Neural cell (in vitro differentiated cells): ENCODE measurements around the gene TXNRD1. TPM values are rescaled to one million over a fixed set of nuclear protein-coding genes. Genes with fewer than 3 reads are reported as not detected.

Source experiments
- H2AFZ ChIP-seq: fragments of 200-600, 300-800 bp; sonication (generic), shearing (Covaris generic); 2 replicates; pipeline ENCODE4 v1.6.0; 2014; ENCODE audit warnings: low read depth, mild to moderate bottlenecking, antibody characterized with exemption, low read length, moderate library complexity
- H3F3A ChIP-seq: fragments of 200-600 bp; shearing (Covaris generic); 2 replicates; pipeline ENCODE4 v1.6.1; 2016; ENCODE audit warnings: mild to moderate bottlenecking, moderate library complexity, mixed read lengths, antibody characterized with exemption, low read length; ENCODE audit not compliant: insufficient read depth, poor library complexity, severe bottlenecking
- H3K27ac ChIP-seq: fragments of 200-600, 300-800 bp; sonication (generic), shearing (Covaris generic); 2 replicates; pipeline ENCODE4 v1.5.1; 2014; ENCODE audit warnings: mild to moderate bottlenecking, low read length, moderate library complexity
- H3K27me3 ChIP-seq: fragments of 300-800, 200-600 bp; sonication (generic), shearing (Covaris generic); 2 replicates; pipeline ENCODE4 v1.6.0; 2014; ENCODE audit warnings: mild to moderate bottlenecking, low read depth, low read length, moderate library complexity; ENCODE audit not compliant: insufficient read depth
- H3K36me3 ChIP-seq: fragments of 300-800, 200-600 bp; sonication (generic), shearing (Covaris generic); 2 replicates; pipeline ENCODE4 v1.5.1; 2014; ENCODE audit warnings: mild to moderate bottlenecking, antibody characterized with exemption, low read length, moderate library complexity; ENCODE audit not compliant: insufficient read depth
- H3K4me2 ChIP-seq: fragments of 300-800, 200-600 bp; sonication (generic), shearing (Covaris generic); 2 replicates; pipeline ENCODE4 v1.6.0; 2014; ENCODE audit warnings: mild to moderate bottlenecking, low read length
- H3K4me3 ChIP-seq: fragments of 300-800, 200-600 bp; sonication (generic), shearing (Covaris generic); 2 replicates; pipeline ENCODE4 v1.5.1; 2014; ENCODE audit warnings: mild to moderate bottlenecking, low read length, moderate library complexity
- H3K79me2 ChIP-seq: fragments of 200-600 bp; shearing (Covaris generic); replicated peaks from 2 replicates; pipeline ENCODE4 v1.6.0; 2014; ENCODE audit warnings: mild to moderate bottlenecking, low read length, moderate library complexity; ENCODE audit not compliant: insufficient read depth
- H3K9ac ChIP-seq: fragments of 300-800, 200-600 bp; sonication (generic), shearing (Covaris generic); 2 replicates; pipeline ENCODE4 v1.6.1; 2016; ENCODE audit warnings: mild to moderate bottlenecking, low read length, mixed read lengths
- H3K9me2 ChIP-seq: fragments of 200-600 bp; shearing (Covaris generic); 2 replicates; pipeline ENCODE4 v1.6.1; 2016; ENCODE audit warnings: mild to moderate bottlenecking, low read length, mixed read lengths; ENCODE audit not compliant: insufficient read depth
- H3K9me3 ChIP-seq: fragments of 200-600, 300-800 bp; sonication (generic), shearing (Covaris generic); 2 replicates; pipeline ENCODE4 v1.6.1; 2016; ENCODE audit warnings: mild to moderate bottlenecking, mixed run types, low read length, moderate library complexity, mixed read lengths
- H4K20me1 ChIP-seq: fragments of 200-600 bp; shearing (Covaris generic); 2 replicates; pipeline ENCODE4 v1.6.1; 2016; ENCODE audit warnings: mild to moderate bottlenecking, mixed run types; ENCODE audit not compliant: insufficient read depth
- CTCF ChIP-seq: fragments of 450-650 bp; IDR thresholded peaks from 2 replicates; pipeline ENCODE4 v1.5.1; 2014; ENCODE audit warnings: antibody characterized with exemption, mild to moderate bottlenecking, moderate library complexity; ENCODE audit not compliant: poor library complexity, severe bottlenecking
- EP300 ChIP-seq: fragments of 450-650 bp; conservative IDR thresholded peaks from 2 replicates; pipeline ENCODE4 v1.6.1; 2014; ENCODE audit warnings: antibody characterized with exemption, mild to moderate bottlenecking, moderate library complexity; ENCODE audit not compliant: poor library complexity, severe bottlenecking
- EZH2 ChIP-seq: fragments of 200-600, 300-800 bp; shearing (Covaris generic), sonication (generic); IDR thresholded peaks from 2 replicates; pipeline ENCODE4 v1.6.1; 2014; ENCODE audit warnings: antibody characterized with exemption, low read length, borderline replicate concordance, mild to moderate bottlenecking; ENCODE audit not compliant: insufficient read depth, poor library complexity, severe bottlenecking
- MXI1 ChIP-seq: fragments of 450-650 bp; conservative IDR thresholded peaks from 2 replicates; pipeline ENCODE4 v1.6.1; 2014; ENCODE audit warnings: antibody characterized with exemption, mild to moderate bottlenecking; ENCODE audit not compliant: poor library complexity, severe bottlenecking
- POLR2AphosphoS5 ChIP-seq: IDR thresholded peaks from 2 replicates; pipeline ENCODE4 v1.6.1; 2012
- RAD21 ChIP-seq: fragments of 450-650 bp; conservative IDR thresholded peaks from 2 replicates; pipeline ENCODE4 v1.6.1; 2014; ENCODE audit warnings: antibody characterized with exemption, mild to moderate bottlenecking, moderate library complexity
- REST ChIP-seq: IDR thresholded peaks from 2 replicates; pipeline ENCODE4 v1.6.1; 2012; ENCODE audit warnings: borderline replicate concordance
- SMC3 ChIP-seq: fragments of 450-650 bp; conservative IDR thresholded peaks from 2 replicates; pipeline ENCODE4 v1.6.1; 2014; ENCODE audit warnings: antibody characterized with exemption, mild to moderate bottlenecking, moderate library complexity; ENCODE audit not compliant: poor library complexity
- TAF1 ChIP-seq: IDR thresholded peaks from 2 replicates; pipeline ENCODE4 v1.6.1; 2012; ENCODE audit warnings: low read depth
- polyA plus RNA-seq: library from polyadenylated mRNA; depleted of rRNA; stranded (reverse); fragments of >200 nt; gene quantifications from 2 replicates; pipeline ENCODE4 v1.2.3, GENCODE V29; 2014

The TXNRD1 gene
- polyA plus RNA-seq, 1 donor from 2014 or later, result 59.6 TPM

GRCh38 chr12:104356231-104357115 is 140.9 kb downstream of the TXNRD1 start:
- Histone ChIP-seq H3K36me3 (peaks cover 4% of the 10 kb centered on the region), H3K27ac (no peak overlapping the region), H3K27me3 (no peaks in the 10 kb centered on the region), H2AFZ (no peak overlapping the region), H3K4me3 (no peak overlapping the region), H3F3A (no peaks in the 10 kb centered on the region), H3K9ac (no peak overlapping the region), H3K79me2 (no peaks in the 10 kb centered on the region), H3K4me2 (no peak overlapping the region), H3K9me2 (no peaks in the 10 kb centered on the region), H3K9me3 (no peaks in the 10 kb centered on the region), H4K20me1 (no peaks in the 10 kb centered on the region)
- TF ChIP-seq TAF1 (no peak), CTCF (no peak), SMC3 (no peak), EP300 (no peak), EZH2 (no peak), POLR2AphosphoS5 (no peak), RAD21 (no peak), REST (no peak), MXI1 (no peak)

- no peak overlapping the region for H3K4me3 ChIP-seq
- no peaks in the 10 kb centered on the region for H3K36me3 ChIP-seq
- H3K79me2 ChIP-seq, result no peaks in the 10 kb centered on the region
- no peak overlapping the region for H3K9ac ChIP-seq
- no peak overlapping the region for H3K27ac ChIP-seq
- no peaks in the 10 kb centered on the region for H3K9me3 ChIP-seq
- TF ChIP-seq RAD21, result no peak
- TF ChIP-seq MXI1, result no peak
- TF ChIP-seq CTCF, result no peak
- no peak for TF ChIP-seq EZH2
- TF ChIP-seq SMC3, result no peak
- TF ChIP-seq REST, result no peak
- TF ChIP-seq POLR2AphosphoS5, result no peak
- TF ChIP-seq EP300, result no peak
- no peak for TF ChIP-seq TAF1
- no peak overlapping the region for H3K4me2 ChIP-seq
- no peaks in the 10 kb centered on the region for H3F3A ChIP-seq
- no peaks in the 10 kb centered on the region for H3K27me3 ChIP-seq
- H4K20me1 ChIP-seq, result no peaks in the 10 kb centered on the region
- no peak overlapping the region for H2AFZ ChIP-seq
- no peaks in the 10 kb centered on the region for H3K9me2 ChIP-seq
Observed at GRCh38 chr12:104357421-104357952, 141.9 kb downstream of the TXNRD1 start.
